Measurements from ENCODE around the gene AEBP1. TPM values are rescaled to one million over a fixed set of nuclear protein-coding genes. Genes with fewer than 3 reads are reported as not detected.

Gene AEBP1
- total RNA-seq, 1 experiment from 2014 or later = 50.8 TPM

DNA sequence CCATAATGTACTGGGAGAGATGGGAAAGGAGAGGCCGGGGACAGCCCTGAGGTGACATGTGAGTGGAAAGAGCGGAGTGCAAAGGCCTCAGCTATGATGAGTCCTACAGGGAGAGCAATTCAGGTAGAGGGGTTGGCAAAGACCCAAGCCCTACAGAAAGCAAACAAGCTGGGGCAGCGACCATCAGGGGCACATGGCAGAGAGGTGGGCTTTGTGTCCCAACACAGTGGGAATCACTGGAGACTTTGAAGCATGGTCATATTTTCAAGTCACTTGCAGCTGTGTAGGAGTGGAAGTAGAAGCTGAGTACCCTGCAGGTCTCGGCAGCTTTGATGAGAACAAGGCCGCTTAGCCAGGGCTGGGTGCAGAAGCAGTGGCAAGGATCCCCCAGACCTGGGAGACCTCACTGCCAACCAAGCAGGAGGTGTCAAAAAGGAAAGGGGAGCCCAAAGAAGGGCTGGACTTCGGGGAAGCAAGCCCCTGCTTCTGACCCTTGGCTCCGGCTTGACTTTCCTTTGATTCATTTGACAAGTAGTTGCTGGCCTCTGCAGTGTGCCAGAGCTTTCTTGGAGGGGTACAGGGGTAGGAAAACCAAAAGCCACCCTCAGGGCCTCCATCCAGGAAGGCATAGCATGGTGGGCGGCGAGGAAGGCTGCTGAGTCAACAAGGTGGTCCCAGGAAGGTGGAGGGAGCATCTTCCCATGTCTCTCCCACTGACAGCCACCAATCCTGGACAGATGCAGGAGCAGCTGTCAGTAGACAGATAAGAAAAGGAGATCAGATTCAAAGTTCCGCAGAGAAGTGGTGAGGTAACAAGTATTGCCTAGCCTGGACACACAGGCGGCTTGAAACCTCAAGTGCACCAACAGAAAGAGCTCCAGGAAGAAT is 36.8 kb upstream of the AEBP1 start:
- ATAC-seq = no peak
- H3K36me3 Mint-ChIP-seq = no peaks in the 10 kb centered on the region
- no peaks in the 10 kb centered on the region for H3K9me3 Mint-ChIP-seq
- peaks cover 32% of the 10 kb centered on the region for H3K4me1 Mint-ChIP-seq
- DNase-seq (ENCODE audit: low spot score) = no peak
- TF ChIP-seq PREB (CRISPR knock-in tag; IDR thresholded peaks at IDR 0.05; ENCODE audit: borderline replicate concordance) = no peak
- 0 out of 2 replicates have a peak, but pooled peaks have one; percentile 6 for TF ChIP-seq AR (CRISPR knock-in tag; IDR thresholded peaks at IDR 0.05)
- no peak for TF ChIP-seq ZSCAN18 (CRISPR knock-in tag; IDR thresholded peaks at IDR 0.05)
- no peak overlapping the region for H3K27ac Mint-ChIP-seq
- POLR2A ChIA-PET = interaction anchor here (0.6 kb wide), 1 partner anchor 18 kb away, joined by 5 read pairs; no protein-coding TSS in a partner anchor
- H3K27me3 Mint-ChIP-seq (ENCODE audit: low read depth) = peaks cover 34% of the 10 kb centered on the region
- CTCF ChIA-PET = interaction anchor here (1.4 kb wide), 2 partner anchors 34 to 151 kb away, joined by 3 to 6 read pairs; no protein-coding TSS in a partner anchor
- H3K4me3 Mint-ChIP-seq = no peak overlapping the region

GRCh38 chr7:44068054-44068453 is 36.1 kb upstream of the AEBP1 start:
- Mint-ChIP-seq H3K9me3 (no peaks in the 10 kb centered on the region), H3K27me3 (ENCODE audit: low read depth) (peaks cover 34% of the 10 kb centered on the region), H3K4me1 (peaks cover 32% of the 10 kb centered on the region), H3K36me3 (no peaks in the 10 kb centered on the region), H3K27ac (no peak overlapping the region), H3K4me3 (no peak overlapping the region)
- no peak for DNase-seq (ENCODE audit: low spot score)
- ChIA-PET CTCF (interaction anchor here (1.4 kb wide), 1 partner anchor 150 kb away, joined by 6 read pairs; no protein-coding TSS in a partner anchor), POLR2A (no interaction called here)
- no peak for ATAC-seq
- TF ChIP-seq EMX1 (CRISPR knock-in tag; IDR thresholded peaks at IDR 0.05) = no peak
- TF ChIP-seq ZNF138 (CRISPR knock-in tag; conservative IDR thresholded peaks at IDR 0.05) = no peak
- no peak for TF ChIP-seq JUN (CRISPR knock-in tag; IDR thresholded peaks at IDR 0.05)
- TF ChIP-seq ZNF423 (CRISPR knock-in tag; IDR thresholded peaks at IDR 0.05) = no peak
- TF ChIP-seq GRHL2 (CRISPR knock-in tag; IDR thresholded peaks at IDR 0.05; ENCODE audit: insufficient replicate concordance, severe bottlenecking) = no peak
- no peak for TF ChIP-seq ZNF416 (CRISPR knock-in tag; IDR thresholded peaks at IDR 0.05)
- no peak for TF ChIP-seq ATF6 (CRISPR knock-in tag; IDR thresholded peaks at IDR 0.05)
- no peak for TF ChIP-seq GABPB1 (CRISPR knock-in tag; IDR thresholded peaks at IDR 0.05)
- no peak for TF ChIP-seq ZSCAN18 (CRISPR knock-in tag; IDR thresholded peaks at IDR 0.05)

All from WTC11 (cell line).